Ureter (tissue), 1 donor: ENCODE results near the gene ZDHHC8. TPM values are rescaled to one million over a fixed set of nuclear protein-coding genes. Genes with fewer than 3 reads are reported as not detected.
"Not testable (repeated sequence)": the region's sequence is repeated elsewhere in the genome, so short reads cannot be mapped to it uniquely, and the experiment has no call there.

Source experiments
- DNase-seq: peaks from one replicate; pipeline ENCODE4 v3.0.0-alpha.2; 2020; ENCODE audit warnings: low spot score
- total RNA-seq: library from RNA; stranded (reverse); gene quantifications from one replicate; pipeline ENCODE4 v1.2.4, GENCODE V29; 2023
- donor health status: DM: yes; HTN: yes; CAD: no.

Gene ZDHHC8
- total RNA-seq, 1 donor from 2014 or later: 64.2 TPM

GRCh38 chr22:20158391-20159036 is 26.9 kb downstream of the ZDHHC8 start:
- no peak for DNase-seq

- no peak for DNase-seq
Observed at GRCh38 chr22:20159076-20159475, 27.5 kb downstream of the ZDHHC8 start.

GRCh38 chr22:20159531-20159930 is 27.9 kb downstream of the ZDHHC8 start:
- not testable (repeated sequence) for DNase-seq

GRCh38 chr22:20160041-20160440 is 28.4 kb downstream of the ZDHHC8 start:
- no peak for DNase-seq

GRCh38 chr22:20164863-20165262 is 33.3 kb downstream of the ZDHHC8 start:
- DNase-seq: no peak

GRCh38 chr22:20165421-20165820 is 33.8 kb downstream of the ZDHHC8 start:
- DNase-seq: no peak

GRCh38 chr22:20165913-20166312 is 34.3 kb downstream of the ZDHHC8 start:
- no peak for DNase-seq

- no peak for DNase-seq
Observed at GRCh38 chr22:20166703-20167102, 35.1 kb downstream of the ZDHHC8 start.

GRCh38 chr22:20167643-20168322 is 36.2 kb downstream of the ZDHHC8 start:
- DNase-seq: no peak

GRCh38 chr22:20169253-20169822 is 37.7 kb downstream of the ZDHHC8 start:
- DNase-seq: no peak

GRCh38 chr22:20170170-20170569 is 38.6 kb downstream of the ZDHHC8 start:
- DNase-seq: no peak

GRCh38 chr22:20171288-20172140 is 39.9 kb downstream of the ZDHHC8 start:
- DNase-seq: no peak

GRCh38 chr22:20172141-20172613 is 40.6 kb downstream of the ZDHHC8 start:
- no peak for DNase-seq

GRCh38 chr22:20173246-20173645 is 41.6 kb downstream of the ZDHHC8 start:
- DNase-seq: no peak

GRCh38 chr22:20173772-20174171 is 42.2 kb downstream of the ZDHHC8 start:
- DNase-seq: no peak

GRCh38 chr22:20174785-20175596 is 43.4 kb downstream of the ZDHHC8 start:
- DNase-seq: no peak

- no peak for DNase-seq
Observed at GRCh38 chr22:20175597-20175900, 43.9 kb downstream of the ZDHHC8 start.

- no peak for DNase-seq
Observed at GRCh38 chr22:20176421-20177085, 44.9 kb downstream of the ZDHHC8 start.

GRCh38 chr22:20177217-20177911 is 45.8 kb downstream of the ZDHHC8 start:
- no peak for DNase-seq
